ENCODE measurements around the gene HPGDS. TPM values are rescaled to one million over a fixed set of nuclear protein-coding genes. Genes with fewer than 3 reads are reported as not detected.

The HPGDS gene
- total and polyA plus RNA-seq, 2 experiments from 2014 or later: not detected

DNA sequence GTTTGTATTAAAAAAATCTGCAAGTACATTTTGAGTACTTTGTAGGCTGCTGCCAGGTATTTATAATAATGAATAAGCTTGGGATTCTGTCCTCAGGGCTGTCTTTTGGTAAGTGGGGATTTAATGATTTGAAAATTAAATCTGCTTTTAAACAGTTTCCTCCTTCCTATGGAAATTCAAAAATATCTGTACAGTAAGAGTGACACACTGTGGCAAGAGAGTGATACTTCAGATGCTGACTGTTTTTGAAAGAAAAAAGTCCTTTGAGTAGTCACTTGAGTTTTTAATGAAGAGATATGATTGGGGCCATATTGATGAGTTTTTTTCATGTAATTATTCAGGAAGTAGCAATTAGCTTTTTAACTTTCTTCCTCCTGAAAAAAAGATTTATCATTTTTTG, 85.8 kb downstream of the HPGDS start:
- Mint-ChIP-seq H3K9me3 (no peaks in the 10 kb centered on the region), H3K27me3 (ENCODE audit: insufficient read depth, low read depth, poor library complexity) (peaks cover 2% of the 10 kb centered on the region), H3K4me3 (no peak overlapping the region), H3K36me3 (ENCODE audit: low read depth) (peaks cover 34% of the 10 kb centered on the region), H3K27ac (no peak overlapping the region), H3K4me1 (no peaks in the 10 kb centered on the region)
- Histone ChIP-seq H4K20me1 (replicated peaks; ENCODE audit: insufficient read depth) (no peaks in the 10 kb centered on the region), H3K27me3 (ENCODE audit: insufficient read depth) (no peaks in the 10 kb centered on the region), H2AFZ (no peak overlapping the region), H3K27ac (ENCODE audit: low read depth) (no peak overlapping the region), H3K36me3 (ENCODE audit: insufficient read depth) (peaks cover 20% of the 10 kb centered on the region), H3F3A (replicated peaks; ENCODE audit: low read depth) (no peaks in the 10 kb centered on the region), H3K79me2 (replicated peaks; ENCODE audit: insufficient read depth) (no peaks in the 10 kb centered on the region), H3K9me2 (ENCODE audit: insufficient read depth) (no peaks in the 10 kb centered on the region), H3K4me2 (no peak overlapping the region), H3K4me1 (ENCODE audit: insufficient read depth) (no peaks in the 10 kb centered on the region), H3K4me3 (no peak overlapping the region)
- DNase-seq (ENCODE audit: low spot score): no peak
- TF ChIP-seq, protein P1, sequence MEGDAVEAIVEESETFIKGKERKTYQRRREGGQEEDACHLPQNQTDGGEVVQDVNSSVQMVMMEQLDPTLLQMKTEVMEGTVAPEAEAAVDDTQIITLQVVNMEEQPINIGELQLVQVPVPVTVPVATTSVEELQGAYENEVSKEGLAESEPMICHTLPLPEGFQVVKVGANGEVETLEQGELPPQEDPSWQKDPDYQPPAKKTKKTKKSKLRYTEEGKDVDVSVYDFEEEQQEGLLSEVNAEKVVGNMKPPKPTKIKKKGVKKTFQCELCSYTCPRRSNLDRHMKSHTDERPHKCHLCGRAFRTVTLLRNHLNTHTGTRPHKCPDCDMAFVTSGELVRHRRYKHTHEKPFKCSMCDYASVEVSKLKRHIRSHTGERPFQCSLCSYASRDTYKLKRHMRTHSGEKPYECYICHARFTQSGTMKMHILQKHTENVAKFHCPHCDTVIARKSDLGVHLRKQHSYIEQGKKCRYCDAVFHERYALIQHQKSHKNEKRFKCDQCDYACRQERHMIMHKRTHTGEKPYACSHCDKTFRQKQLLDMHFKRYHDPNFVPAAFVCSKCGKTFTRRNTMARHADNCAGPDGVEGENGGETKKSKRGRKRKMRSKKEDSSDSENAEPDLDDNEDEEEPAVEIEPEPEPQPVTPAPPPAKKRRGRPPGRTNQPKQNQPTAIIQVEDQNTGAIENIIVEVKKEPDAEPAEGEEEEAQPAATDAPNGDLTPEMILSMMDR (conservative IDR thresholded peaks at IDR 0.05; ENCODE audit: low read depth in 2 of 2): peak in 1 of 2 experiments; percentile 29; a peak in 2 of 4 replicates
- TF ChIP-seq CREB1 (CRISPR knock-in tag; IDR thresholded peaks at IDR 0.05; ENCODE audit: low read depth) (no peak), STAT1 (IDR thresholded peaks at IDR 0.05; ENCODE audit: unreplicated experiment) (no peak)
- no peak for ATAC-seq

DNA sequence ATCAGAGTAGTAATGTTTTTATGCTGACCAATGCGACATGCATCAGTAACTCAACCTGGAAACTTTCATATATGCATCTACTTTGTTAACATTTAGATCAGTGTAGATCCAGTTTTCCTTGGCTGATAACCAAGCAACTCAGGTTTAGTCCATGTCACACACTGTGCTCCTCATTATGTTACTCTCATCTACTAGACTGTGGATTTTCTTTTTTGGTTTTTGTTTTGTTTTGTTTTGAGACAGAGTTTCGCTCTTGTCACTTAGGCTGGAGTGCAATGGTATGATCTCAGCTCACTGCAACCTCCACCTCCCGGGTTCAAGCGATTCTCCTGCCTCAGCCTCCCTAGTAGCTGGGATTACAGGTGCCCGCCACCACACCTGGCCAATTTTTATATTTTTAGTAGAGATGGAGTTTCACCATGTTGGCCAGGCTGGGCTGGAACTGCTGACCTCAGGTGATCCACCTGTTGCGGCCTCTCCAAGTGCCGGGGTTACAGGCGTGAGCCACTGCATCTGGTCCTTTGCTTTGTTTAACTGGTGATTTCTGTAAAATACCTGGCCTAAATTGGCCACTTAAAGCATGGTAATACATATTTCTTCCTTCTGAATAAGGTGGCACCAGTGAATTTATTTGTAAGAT, 86.4 kb downstream of the HPGDS start:
- H3K79me2 ChIP-seq (replicated peaks; ENCODE audit: insufficient read depth): no peaks in the 10 kb centered on the region
- Mint-ChIP-seq H3K27ac (no peak overlapping the region), H3K9me3 (no peaks in the 10 kb centered on the region), H3K27me3 (ENCODE audit: insufficient read depth, low read depth, poor library complexity) (no peaks in the 10 kb centered on the region), H3K4me1 (no peaks in the 10 kb centered on the region), H3K36me3 (ENCODE audit: low read depth) (peaks cover 34% of the 10 kb centered on the region), H3K4me3 (no peak overlapping the region)
- ATAC-seq (no peak), DNase-seq (ENCODE audit: low spot score) (no peak)
- H3K4me1 ChIP-seq (ENCODE audit: insufficient read depth): no peaks in the 10 kb centered on the region
- no peaks in the 10 kb centered on the region for H3K9me2 ChIP-seq (ENCODE audit: insufficient read depth)
- H2AFZ ChIP-seq: no peak overlapping the region
- no peaks in the 10 kb centered on the region for H3F3A ChIP-seq (replicated peaks; ENCODE audit: low read depth)
- no peak overlapping the region for H3K4me3 ChIP-seq
- H3K27ac ChIP-seq (ENCODE audit: low read depth): no peak overlapping the region
- H3K4me2 ChIP-seq: no peak overlapping the region
- H3K27me3 ChIP-seq (ENCODE audit: insufficient read depth): no peaks in the 10 kb centered on the region
- peaks cover 20% of the 10 kb centered on the region for H3K36me3 ChIP-seq (ENCODE audit: insufficient read depth)
- H4K20me1 ChIP-seq (replicated peaks; ENCODE audit: insufficient read depth): no peaks in the 10 kb centered on the region
- TF ChIP-seq, protein P1 (conservative IDR thresholded peaks at IDR 0.05; ENCODE audit: low read depth in 2 of 2): no peak
- TF ChIP-seq NANOG (IDR thresholded peaks at IDR 0.05; ENCODE audit: borderline replicate concordance): no peak
- TF ChIP-seq, protein P2, sequence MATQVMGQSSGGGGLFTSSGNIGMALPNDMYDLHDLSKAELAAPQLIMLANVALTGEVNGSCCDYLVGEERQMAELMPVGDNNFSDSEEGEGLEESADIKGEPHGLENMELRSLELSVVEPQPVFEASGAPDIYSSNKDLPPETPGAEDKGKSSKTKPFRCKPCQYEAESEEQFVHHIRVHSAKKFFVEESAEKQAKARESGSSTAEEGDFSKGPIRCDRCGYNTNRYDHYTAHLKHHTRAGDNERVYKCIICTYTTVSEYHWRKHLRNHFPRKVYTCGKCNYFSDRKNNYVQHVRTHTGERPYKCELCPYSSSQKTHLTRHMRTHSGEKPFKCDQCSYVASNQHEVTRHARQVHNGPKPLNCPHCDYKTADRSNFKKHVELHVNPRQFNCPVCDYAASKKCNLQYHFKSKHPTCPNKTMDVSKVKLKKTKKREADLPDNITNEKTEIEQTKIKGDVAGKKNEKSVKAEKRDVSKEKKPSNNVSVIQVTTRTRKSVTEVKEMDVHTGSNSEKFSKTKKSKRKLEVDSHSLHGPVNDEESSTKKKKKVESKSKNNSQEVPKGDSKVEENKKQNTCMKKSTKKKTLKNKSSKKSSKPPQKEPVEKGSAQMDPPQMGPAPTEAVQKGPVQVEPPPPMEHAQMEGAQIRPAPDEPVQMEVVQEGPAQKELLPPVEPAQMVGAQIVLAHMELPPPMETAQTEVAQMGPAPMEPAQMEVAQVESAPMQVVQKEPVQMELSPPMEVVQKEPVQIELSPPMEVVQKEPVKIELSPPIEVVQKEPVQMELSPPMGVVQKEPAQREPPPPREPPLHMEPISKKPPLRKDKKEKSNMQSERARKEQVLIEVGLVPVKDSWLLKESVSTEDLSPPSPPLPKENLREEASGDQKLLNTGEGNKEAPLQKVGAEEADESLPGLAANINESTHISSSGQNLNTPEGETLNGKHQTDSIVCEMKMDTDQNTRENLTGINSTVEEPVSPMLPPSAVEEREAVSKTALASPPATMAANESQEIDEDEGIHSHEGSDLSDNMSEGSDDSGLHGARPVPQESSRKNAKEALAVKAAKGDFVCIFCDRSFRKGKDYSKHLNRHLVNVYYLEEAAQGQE (IDR thresholded peaks at IDR 0.05; ENCODE audit: unreplicated experiment): no peak
- no peak for TF ChIP-seq EZH2phosphoT487 (IDR thresholded peaks at IDR 0.05; ENCODE audit: unreplicated experiment)
- TF ChIP-seq POLR2AphosphoS5 (IDR thresholded peaks at IDR 0.05; ENCODE audit: low read depth): no peak
- TF ChIP-seq ZNF331 (CRISPR knock-in tag; IDR thresholded peaks at IDR 0.05; ENCODE audit: low read depth): no peak

All from GM23338 (cell line).